ENCODE data around the gene ACAD11. TPM values are rescaled to one million over a fixed set of nuclear protein-coding genes. Genes with fewer than 3 reads are reported as not detected.

Gene ACAD11
- total and polyA plus RNA-seq, 4 donors: 52.2 to 357 (median 65.6) TPM

GRCh38 chr3:132606085-132606484, 53.5 kb downstream of the ACAD11 start:
- peaks cover 0 to 26% (median 22%) of the 10 kb centered on the region in 4 donors for H3K36me3 ChIP-seq (ENCODE audit: control insufficient read depth in 4 of 4, insufficient read depth in 3 of 4, low read depth in 1 of 4, low read length in 3 of 4)

More at GRCh38 chr3:132606085-132606484, 53.5 kb downstream of the ACAD11 start:
- WGBS: 96% methylated on average over 1 of the region's 1 CpG
- Histone ChIP-seq H3K27ac (ENCODE audit: low read depth in 1 of 2, low read length in 2 of 2) (no peak overlapping the region), H3K27me3 (ENCODE audit: control insufficient read depth in 4 of 4, insufficient read depth in 4 of 4, low read length in 3 of 4) (no peaks in the 10 kb centered on the region), H3K9me3 (ENCODE audit: control insufficient read depth in 4 of 4, low read length in 3 of 4) (no peaks in the 10 kb centered on the region), H3K9ac (ENCODE audit: low read depth in 1 of 2, low read length in 2 of 2) (no peak overlapping the region), H3K4me1 (ENCODE audit: control insufficient read depth in 4 of 4, insufficient read depth in 4 of 4, low read length in 3 of 4) (no peaks in the 10 kb centered on the region), H3K4me3 (ENCODE audit: low read depth in 1 of 3, low read length in 3 of 3) (no peak overlapping the region)
- DNase-seq (ENCODE audit: low spot score): no peak
- TF ChIP-seq RXRA (IDR thresholded peaks at IDR 0.05) (no peak), ZBTB33 (IDR thresholded peaks at IDR 0.05) (no peak), HNF4G (IDR thresholded peaks at IDR 0.05) (no peak), HNF4A (conservative IDR thresholded peaks at IDR 0.05) (no peak), ATF3 (IDR thresholded peaks at IDR 0.05) (no peak), NR2F2 (IDR thresholded peaks at IDR 0.05) (no peak), YY1 (IDR thresholded peaks at IDR 0.05) (no peak), FOXA1 (IDR thresholded peaks at IDR 0.05) (no peak), CTCF (IDR thresholded peaks at IDR 0.05; ENCODE audit: low read depth, low read length, missing input control) (no peak), GABPA (IDR thresholded peaks at IDR 0.05 in 1 of 2, conservative IDR thresholded peaks at IDR 0.05 in 1 of 2) (no peak), RAD21 (IDR thresholded peaks at IDR 0.05) (no peak), JUND (IDR thresholded peaks at IDR 0.05) (no peak), SP1 (IDR thresholded peaks at IDR 0.05) (no peak), FOXA2 (IDR thresholded peaks at IDR 0.05) (no peak), REST (IDR thresholded peaks at IDR 0.05) (no peak), TAF1 (conservative IDR thresholded peaks at IDR 0.05) (no peak), MAX (IDR thresholded peaks at IDR 0.05) (no peak), EGR1 (IDR thresholded peaks at IDR 0.05; ENCODE audit: low read depth in 2 of 2) (no peak)

Measured in liver (tissue), 9 donors.